DOHH2 (cell line): Measurements from ENCODE around the gene RETREG1.

Experiments
- H3F3A ChIP-seq: fragments of 200-600 bp; sonication (generic), shearing (Covaris generic); 2 replicates; pipeline ENCODE4 v1.6.0; 2016; ENCODE audit warnings: antibody characterized with exemption, mild to moderate bottlenecking; ENCODE audit not compliant: control insufficient read depth, insufficient read depth
- H3K27ac ChIP-seq: fragments of 200-600 bp; sonication (generic); 2 replicates; pipeline ENCODE4 v1.5.1; 2014; ENCODE audit warnings: low read depth, mild to moderate bottlenecking, low read length, moderate library complexity
- H3K27me3 ChIP-seq: fragments of 200-600 bp; sonication (generic); 2 replicates; pipeline ENCODE4 v1.6.1; 2014; ENCODE audit warnings: mild to moderate bottlenecking, low read length, mixed read lengths; ENCODE audit not compliant: control insufficient read depth
- H3K36me3 ChIP-seq: fragments of 200-600 bp; sonication (generic); 2 replicates; pipeline ENCODE4 v1.6.1; 2014; ENCODE audit warnings: mild to moderate bottlenecking, low read length, moderate library complexity, mixed read lengths; ENCODE audit not compliant: control insufficient read depth
- H3K4me1 ChIP-seq: fragments of 200-600 bp; sonication (generic); 2 replicates; pipeline ENCODE4 v1.6.1; 2014; ENCODE audit warnings: mild to moderate bottlenecking, low read length, mixed read lengths; ENCODE audit not compliant: control insufficient read depth
- H3K4me2 ChIP-seq: fragments of 200-600 bp; sonication (generic); 2 replicates; pipeline ENCODE4 v1.6.0; 2014; ENCODE audit warnings: mild to moderate bottlenecking, low read length, moderate library complexity
- H3K4me3 ChIP-seq: fragments of 200-600 bp; sonication (generic); 2 replicates; pipeline ENCODE4 v1.5.1; 2014; ENCODE audit warnings: mild to moderate bottlenecking, low read length, mixed read lengths
- H3K79me2 ChIP-seq: fragments of 200-600 bp; sonication (generic); 2 replicates; pipeline ENCODE4 v1.6.1; 2014; ENCODE audit warnings: mild to moderate bottlenecking, low read length, mixed read lengths; ENCODE audit not compliant: control insufficient read depth
- H3K9me2 ChIP-seq: fragments of 200-600 bp; sonication (generic); replicated peaks from 2 replicates; pipeline ENCODE4 v1.6.1; 2014; ENCODE audit warnings: mild to moderate bottlenecking, low read length, mixed read lengths; ENCODE audit not compliant: control insufficient read depth
- H3K9me3 ChIP-seq: fragments of 200-600 bp; sonication (generic); 2 replicates; pipeline ENCODE4 v1.6.1; 2014; ENCODE audit warnings: antibody characterized with exemption, low read length, mixed read lengths; ENCODE audit not compliant: control insufficient read depth, insufficient read depth
- H4K20me1 ChIP-seq: fragments of 200-600 bp; sonication (generic); 2 replicates; pipeline ENCODE4 v1.6.0; 2014; ENCODE audit warnings: low read depth, mild to moderate bottlenecking, antibody characterized with exemption, low read length, moderate library complexity; ENCODE audit not compliant: control insufficient read depth, insufficient read depth
- EZH2phosphoT487 ChIP-seq: fragments of 200-600 bp; sonication (generic); IDR thresholded peaks from 2 replicates; pipeline ENCODE4 v1.6.1; 2017; ENCODE audit warnings: borderline replicate concordance, mild to moderate bottlenecking, antibody characterized with exemption, low read length, moderate library complexity, mixed read lengths
- TF ChIP-seq, protein P1 (sequence below): fragments of 200-600 bp; sonication (generic); IDR thresholded peaks from one replicate; pipeline ENCODE4 v1.5.1; 2014; ENCODE audit warnings: antibody characterized with exemption, mild to moderate bottlenecking, low read depth, low read length; ENCODE audit not compliant: poor library complexity, severe bottlenecking

Gene RETREG1

DNA sequence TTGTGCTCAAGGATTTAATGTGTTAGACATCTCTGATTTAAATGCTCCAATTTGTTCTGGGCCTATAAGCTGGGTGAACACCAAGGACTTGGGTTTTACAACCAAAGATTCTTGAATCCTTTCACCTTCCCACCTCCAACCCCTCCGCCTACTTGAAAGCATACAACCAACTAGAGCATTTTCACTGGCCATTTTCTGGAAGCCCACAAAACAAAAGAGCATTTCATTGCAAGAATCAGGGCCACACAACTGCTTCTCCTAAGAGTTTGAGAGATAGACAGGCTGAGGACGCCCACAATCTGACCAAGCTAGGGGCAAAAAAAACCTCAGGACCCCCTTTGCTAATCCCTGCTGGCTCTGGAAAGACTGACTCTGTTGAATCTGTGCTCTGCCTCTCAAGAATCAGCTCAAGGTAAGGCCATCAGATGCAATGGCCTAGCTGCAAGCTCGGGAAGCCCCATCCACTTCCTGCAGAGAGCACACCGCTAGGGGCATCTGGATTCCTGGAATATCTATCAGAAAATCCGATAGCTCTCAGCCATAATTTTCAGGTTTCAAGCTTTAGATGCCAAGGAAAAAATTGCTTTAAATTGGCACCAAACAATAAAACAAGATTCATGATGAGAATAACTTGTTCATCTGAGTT, 57.7 kb downstream of the RETREG1 start:
- Histone ChIP-seq H3K27ac (no peak overlapping the region), H3K79me2 (no peaks in the 10 kb centered on the region), H3K9me2 (no peaks in the 10 kb centered on the region), H3K36me3 (no peaks in the 10 kb centered on the region), H3K4me3 (no peak overlapping the region), H3K4me1 (peaks cover 37% of the 10 kb centered on the region), H4K20me1 (no peaks in the 10 kb centered on the region), H3K4me2 (no peak overlapping the region), H3F3A (peaks cover 6% of the 10 kb centered on the region; the same call in 1 of the 2 replicates), H3K9me3 (no peaks in the 10 kb centered on the region), H3K27me3 (no peaks in the 10 kb centered on the region)
- TF ChIP-seq EZH2phosphoT487: no peak
- TF ChIP-seq, protein P1, sequence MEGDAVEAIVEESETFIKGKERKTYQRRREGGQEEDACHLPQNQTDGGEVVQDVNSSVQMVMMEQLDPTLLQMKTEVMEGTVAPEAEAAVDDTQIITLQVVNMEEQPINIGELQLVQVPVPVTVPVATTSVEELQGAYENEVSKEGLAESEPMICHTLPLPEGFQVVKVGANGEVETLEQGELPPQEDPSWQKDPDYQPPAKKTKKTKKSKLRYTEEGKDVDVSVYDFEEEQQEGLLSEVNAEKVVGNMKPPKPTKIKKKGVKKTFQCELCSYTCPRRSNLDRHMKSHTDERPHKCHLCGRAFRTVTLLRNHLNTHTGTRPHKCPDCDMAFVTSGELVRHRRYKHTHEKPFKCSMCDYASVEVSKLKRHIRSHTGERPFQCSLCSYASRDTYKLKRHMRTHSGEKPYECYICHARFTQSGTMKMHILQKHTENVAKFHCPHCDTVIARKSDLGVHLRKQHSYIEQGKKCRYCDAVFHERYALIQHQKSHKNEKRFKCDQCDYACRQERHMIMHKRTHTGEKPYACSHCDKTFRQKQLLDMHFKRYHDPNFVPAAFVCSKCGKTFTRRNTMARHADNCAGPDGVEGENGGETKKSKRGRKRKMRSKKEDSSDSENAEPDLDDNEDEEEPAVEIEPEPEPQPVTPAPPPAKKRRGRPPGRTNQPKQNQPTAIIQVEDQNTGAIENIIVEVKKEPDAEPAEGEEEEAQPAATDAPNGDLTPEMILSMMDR: no peak

DNA sequence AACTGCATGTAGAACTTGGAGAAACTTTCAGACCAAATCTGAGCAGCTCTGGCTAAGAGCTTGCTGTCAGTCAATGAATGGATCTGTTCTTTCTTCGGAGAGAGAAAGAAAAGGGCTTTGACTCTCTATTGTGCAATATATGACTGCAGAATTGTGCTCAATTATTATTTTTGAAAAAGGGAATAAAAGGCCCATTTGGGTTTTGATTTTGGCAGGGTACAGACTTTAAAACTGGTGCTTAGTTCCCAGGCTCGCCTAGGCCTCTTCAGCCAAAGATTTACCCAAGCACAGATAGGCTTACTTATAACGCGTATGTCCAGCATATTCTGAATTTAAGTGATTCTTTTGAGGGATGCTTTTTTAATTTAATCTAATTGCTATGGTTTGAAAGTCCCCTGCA, 59.3 kb downstream of the RETREG1 start:
- H3K4me2 ChIP-seq: no peak overlapping the region
- H3K27me3 ChIP-seq: no peaks in the 10 kb centered on the region
- H3K9me2 ChIP-seq: no peaks in the 10 kb centered on the region
- no peaks in the 10 kb centered on the region for H3K79me2 ChIP-seq
- peaks cover 6% of the 10 kb centered on the region; the same call in 1 of the 2 replicates for H3F3A ChIP-seq
- no peak for TF ChIP-seq EZH2phosphoT487
- TF ChIP-seq, protein P1: no peak
- no peaks in the 10 kb centered on the region for H3K36me3 ChIP-seq
- H3K9me3 ChIP-seq: no peaks in the 10 kb centered on the region
- no peaks in the 10 kb centered on the region for H4K20me1 ChIP-seq
- peaks cover 48% of the 10 kb centered on the region for H3K4me1 ChIP-seq
- no peak overlapping the region for H3K4me3 ChIP-seq
- 0 out of 2 replicates have a peak overlapping the region, but pooled peaks have one; percentile 16 for H3K27ac ChIP-seq

DNA sequence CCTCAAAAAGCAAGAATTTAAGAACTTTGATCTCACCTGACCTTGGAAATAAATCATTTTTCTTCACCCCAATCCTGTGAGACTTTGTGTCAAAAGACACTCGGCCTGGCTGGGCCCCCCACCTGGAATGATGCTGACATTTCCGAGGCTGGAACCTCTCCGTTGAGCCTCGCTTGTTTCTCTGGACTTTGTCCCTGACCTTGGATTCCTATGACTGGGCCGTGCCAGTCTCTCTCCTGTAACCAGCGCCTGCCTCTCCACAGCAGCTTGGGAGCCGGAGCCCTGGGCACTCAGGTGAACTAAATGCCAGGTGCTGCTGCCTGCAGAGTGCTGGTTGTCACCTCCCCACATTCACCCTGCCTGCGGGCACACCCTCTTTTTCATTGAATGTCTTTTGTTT, 62.7 kb downstream of the RETREG1 start:
- no peak overlapping the region for H3K4me2 ChIP-seq
- no peak overlapping the region for H3K27ac ChIP-seq
- no peak overlapping the region for H3K4me3 ChIP-seq
- no peaks in the 10 kb centered on the region for H3K27me3 ChIP-seq
- H3K9me2 ChIP-seq: no peaks in the 10 kb centered on the region
- TF ChIP-seq, protein P1: no peak
- no peak for TF ChIP-seq EZH2phosphoT487
- H4K20me1 ChIP-seq: no peaks in the 10 kb centered on the region
- no peaks in the 10 kb centered on the region for H3K36me3 ChIP-seq
- H3K4me1 ChIP-seq: peaks cover 67% of the 10 kb centered on the region
- peaks cover 6% of the 10 kb centered on the region; the same call in 1 of the 2 replicates for H3F3A ChIP-seq
- H3K79me2 ChIP-seq: no peaks in the 10 kb centered on the region
- no peaks in the 10 kb centered on the region for H3K9me3 ChIP-seq
